ENCODE data around the gene MGARP.

Gene MGARP

GRCh38 chr4:139295942-139296299, 15.9 kb upstream of the MGARP start:
- Histone ChIP-seq H3K4me3 (ENCODE audit: low read depth, low read length, poor library complexity, severe bottlenecking) (peak overlapping the region; percentile 91), H2AFZ (ENCODE audit: low read length) (peak overlapping the region; percentile 85; the same call in 1 of the 2 replicates), H3K4me2 (ENCODE audit: low read length) (peak overlapping the region; percentile 84), H3K36me3 (ENCODE audit: insufficient read depth, low read length) (peaks cover 31% of the 10 kb centered on the region; the same call in 1 of the 2 replicates), H3K9ac (ENCODE audit: low read length) (peak overlapping the region; percentile 42; the same call in 1 of the 2 replicates), H3K4me1 (ENCODE audit: insufficient read depth, low read length, severe bottlenecking) (peaks cover 48% of the 10 kb centered on the region), H4K20me1 (ENCODE audit: insufficient read depth, low read length) (no peaks in the 10 kb centered on the region), H3F3A (ENCODE audit: insufficient read depth, low read length) (0 out of 2 replicates have a peak, but pooled peaks cover 5% of the 10 kb centered on the region), H3K79me2 (ENCODE audit: insufficient read depth, low read length) (0 out of 2 replicates have a peak, but pooled peaks cover 8% of the 10 kb centered on the region), H3K27ac (ENCODE audit: low read depth, low read length, poor library complexity, severe bottlenecking) (peak overlapping the region; percentile 66), H3K9me2 (ENCODE audit: low read depth, low read length) (no peaks in the 10 kb centered on the region), H3K9me3 (ENCODE audit: low read length) (no peaks in the 10 kb centered on the region), H3K27me3 (ENCODE audit: insufficient read depth, low read length) (no peaks in the 10 kb centered on the region)
- no peak for TF ChIP-seq EZH2 (IDR thresholded peaks at IDR 0.05; ENCODE audit: borderline replicate concordance, low read length)
- TF ChIP-seq, protein P1, sequence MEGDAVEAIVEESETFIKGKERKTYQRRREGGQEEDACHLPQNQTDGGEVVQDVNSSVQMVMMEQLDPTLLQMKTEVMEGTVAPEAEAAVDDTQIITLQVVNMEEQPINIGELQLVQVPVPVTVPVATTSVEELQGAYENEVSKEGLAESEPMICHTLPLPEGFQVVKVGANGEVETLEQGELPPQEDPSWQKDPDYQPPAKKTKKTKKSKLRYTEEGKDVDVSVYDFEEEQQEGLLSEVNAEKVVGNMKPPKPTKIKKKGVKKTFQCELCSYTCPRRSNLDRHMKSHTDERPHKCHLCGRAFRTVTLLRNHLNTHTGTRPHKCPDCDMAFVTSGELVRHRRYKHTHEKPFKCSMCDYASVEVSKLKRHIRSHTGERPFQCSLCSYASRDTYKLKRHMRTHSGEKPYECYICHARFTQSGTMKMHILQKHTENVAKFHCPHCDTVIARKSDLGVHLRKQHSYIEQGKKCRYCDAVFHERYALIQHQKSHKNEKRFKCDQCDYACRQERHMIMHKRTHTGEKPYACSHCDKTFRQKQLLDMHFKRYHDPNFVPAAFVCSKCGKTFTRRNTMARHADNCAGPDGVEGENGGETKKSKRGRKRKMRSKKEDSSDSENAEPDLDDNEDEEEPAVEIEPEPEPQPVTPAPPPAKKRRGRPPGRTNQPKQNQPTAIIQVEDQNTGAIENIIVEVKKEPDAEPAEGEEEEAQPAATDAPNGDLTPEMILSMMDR (IDR thresholded peaks at IDR 0.05; ENCODE audit: low read length), result no peak

DNA sequence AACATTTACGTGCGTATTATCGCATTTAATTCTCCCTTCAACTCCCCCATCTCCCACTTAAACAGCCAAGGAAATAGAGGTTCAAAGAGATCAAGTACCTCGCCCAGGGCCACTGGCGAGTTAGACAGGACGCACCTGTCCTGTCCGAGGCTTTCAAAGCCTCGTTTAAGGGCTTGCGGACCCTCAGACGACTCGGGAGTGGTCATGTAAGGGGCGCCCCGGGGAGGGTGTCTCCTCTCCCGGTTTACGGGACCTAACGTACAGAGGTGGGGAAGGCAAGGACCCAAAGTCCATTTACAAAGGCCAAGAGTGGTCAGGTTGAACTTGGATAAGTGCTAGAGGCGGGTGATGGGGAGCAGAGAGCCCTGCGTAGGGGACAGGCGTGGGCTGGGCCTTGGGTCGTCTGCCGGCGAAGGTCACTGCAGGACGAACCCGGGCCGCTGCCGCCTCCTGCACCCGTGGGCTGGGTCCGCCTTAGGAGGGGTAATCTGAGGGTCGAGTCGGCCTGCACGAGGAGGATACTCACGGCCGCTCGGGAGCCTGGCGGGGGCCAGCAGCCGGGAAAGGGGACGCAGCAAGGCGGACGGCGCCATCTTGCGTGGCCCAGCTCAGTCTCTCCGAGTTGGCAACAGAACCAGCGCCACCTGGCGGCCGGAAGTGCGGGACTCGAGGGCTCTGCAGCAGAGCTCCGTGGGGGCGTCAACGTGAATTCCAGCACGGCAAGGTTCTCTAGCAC, 15.3 kb upstream of the MGARP start:
- TF ChIP-seq, protein P1 (IDR thresholded peaks at IDR 0.05; ENCODE audit: low read length), result peak; percentile 91
- TF ChIP-seq EZH2 (IDR thresholded peaks at IDR 0.05; ENCODE audit: borderline replicate concordance, low read length), result no peak
- H3K27ac ChIP-seq (ENCODE audit: low read depth, low read length, poor library complexity, severe bottlenecking), result peak overlapping the region; percentile 66
- peak overlapping the region; percentile 94 for H3K9ac ChIP-seq (ENCODE audit: low read length)
- peaks cover 43% of the 10 kb centered on the region for H3K4me1 ChIP-seq (ENCODE audit: insufficient read depth, low read length, severe bottlenecking)
- no peaks in the 10 kb centered on the region for H3K9me2 ChIP-seq (ENCODE audit: low read depth, low read length)
- H3K4me2 ChIP-seq (ENCODE audit: low read length), result peak overlapping the region; percentile 84
- H3K27me3 ChIP-seq (ENCODE audit: insufficient read depth, low read length), result no peaks in the 10 kb centered on the region
- H4K20me1 ChIP-seq (ENCODE audit: insufficient read depth, low read length), result no peaks in the 10 kb centered on the region
- H3K4me3 ChIP-seq (ENCODE audit: low read depth, low read length, poor library complexity, severe bottlenecking), result peak overlapping the region; percentile 91
- peak overlapping the region; percentile 80 for H2AFZ ChIP-seq (ENCODE audit: low read length)
- H3K9me3 ChIP-seq (ENCODE audit: low read length), result no peaks in the 10 kb centered on the region
- 0 out of 2 replicates have a peak, but pooled peaks cover 5% of the 10 kb centered on the region for H3F3A ChIP-seq (ENCODE audit: insufficient read depth, low read length)
- H3K79me2 ChIP-seq (ENCODE audit: insufficient read depth, low read length), result 0 out of 2 replicates have a peak, but pooled peaks cover 6% of the 10 kb centered on the region
- peaks cover 32% of the 10 kb centered on the region; the same call in 1 of the 2 replicates for H3K36me3 ChIP-seq (ENCODE audit: insufficient read depth, low read length)

- Histone ChIP-seq H3K9me3 (ENCODE audit: low read length) (no peaks in the 10 kb centered on the region; the same call in 1 of the 2 replicates), H3K4me1 (ENCODE audit: insufficient read depth, low read length, severe bottlenecking) (no peaks in the 10 kb centered on the region), H3K4me3 (ENCODE audit: low read depth, low read length, poor library complexity, severe bottlenecking) (no peak overlapping the region), H3K79me2 (ENCODE audit: insufficient read depth, low read length) (no peaks in the 10 kb centered on the region), H3K9me2 (ENCODE audit: low read depth, low read length) (no peaks in the 10 kb centered on the region), H3F3A (ENCODE audit: insufficient read depth, low read length) (no peaks in the 10 kb centered on the region), H3K9ac (ENCODE audit: low read length) (no peak overlapping the region), H3K27ac (ENCODE audit: low read depth, low read length, poor library complexity, severe bottlenecking) (no peak overlapping the region), H4K20me1 (ENCODE audit: insufficient read depth, low read length) (no peaks in the 10 kb centered on the region), H3K36me3 (ENCODE audit: insufficient read depth, low read length) (peaks cover 21% of the 10 kb centered on the region), H2AFZ (ENCODE audit: low read length) (no peak overlapping the region), H3K4me2 (ENCODE audit: low read length) (no peak overlapping the region), H3K27me3 (ENCODE audit: insufficient read depth, low read length) (no peaks in the 10 kb centered on the region)
- no peak for TF ChIP-seq EZH2 (IDR thresholded peaks at IDR 0.05; ENCODE audit: borderline replicate concordance, low read length)
- TF ChIP-seq, protein P1 (IDR thresholded peaks at IDR 0.05; ENCODE audit: low read length), result no peak
Observed at GRCh38 chr4:139286186-139286698, 6.2 kb upstream of the MGARP start.
